Measurements from ENCODE around the gene UTS2R. TPM values are rescaled to one million over a fixed set of nuclear protein-coding genes. Genes with fewer than 3 reads are reported as not detected.

The UTS2R gene
- polyA plus RNA-seq, 3 donors = not detected

DNA sequence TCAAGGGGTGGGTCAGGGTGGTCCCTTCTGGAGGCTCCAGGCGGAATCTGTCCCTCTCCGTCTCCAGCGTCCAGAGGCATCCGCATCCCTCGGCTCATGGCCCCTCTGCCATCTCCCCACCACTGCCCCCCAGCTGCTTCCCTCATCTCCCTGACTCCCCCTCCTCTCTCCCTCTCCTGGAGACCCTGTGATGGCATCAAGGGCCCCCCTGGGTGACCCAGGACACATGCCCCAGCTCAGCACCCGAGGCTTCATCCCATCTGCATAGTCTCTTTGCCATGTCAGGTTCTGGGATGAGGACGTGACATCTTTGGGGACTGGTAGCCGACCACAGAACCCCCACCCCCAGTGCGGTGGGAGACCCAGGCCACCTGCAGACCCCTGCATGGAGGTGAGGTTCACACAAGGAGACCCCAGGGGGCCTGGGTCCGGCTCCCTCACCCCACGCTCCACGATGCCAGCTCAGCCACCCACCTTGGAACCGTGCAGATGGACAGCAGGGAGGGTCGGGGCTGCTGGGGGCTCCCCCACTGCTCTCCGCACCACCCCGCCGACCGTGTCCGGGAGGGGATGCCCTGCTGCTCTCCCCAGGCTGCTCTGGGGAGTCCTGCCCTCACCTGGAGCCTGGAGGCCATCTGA lies 41.8 kb upstream of the UTS2R start:
- Histone ChIP-seq H2AFZ (ENCODE audit: insufficient read depth, low read depth, low read length, poor library complexity, severe bottlenecking) (no peak overlapping the region), H3K36me3 (replicated peaks in 1 of 2; ENCODE audit: control insufficient read depth in 1 of 2, insufficient read depth in 2 of 2, low read length in 2 of 2) (peaks cover 8 to 38% of the 10 kb centered on the region in 2 donors), H4K20me1 (ENCODE audit: insufficient read depth, low read length) (peaks cover 81% of the 10 kb centered on the region), H3K4me2 (replicated peaks; ENCODE audit: extremely low read depth, low read length, poor library complexity, severe bottlenecking) (no peak overlapping the region), H3K79me2 (ENCODE audit: insufficient read depth, low read length) (peaks cover 33% of the 10 kb centered on the region), H3K4me3 (replicated peaks in 1 of 3; ENCODE audit: low read depth in 2 of 3, low read length in 3 of 3) (no peak overlapping the region), H3K4me1 (ENCODE audit: control insufficient read depth in 1 of 2, insufficient read depth in 2 of 2, low read length in 2 of 2) (peaks cover 23 to 47% of the 10 kb centered on the region in 2 donors), H3K9me3 (replicated peaks in 1 of 2; ENCODE audit: control insufficient read depth in 1 of 2, insufficient read depth in 1 of 2, low read length in 2 of 2) (no peaks in the 10 kb centered on the region), H3K27me3 (ENCODE audit: control insufficient read depth in 2 of 2, insufficient read depth in 2 of 2, low read length in 2 of 2) (no peaks in the 10 kb centered on the region), H3K27ac (ENCODE audit: low read depth in 1 of 2, low read length in 2 of 2) (no peak overlapping the region), H3K9ac (ENCODE audit: insufficient read depth, low read length, poor library complexity, severe bottlenecking) (no peak overlapping the region)
- Mint-ChIP-seq H3K27ac (no peak overlapping the region), H3K4me3 (no peak overlapping the region), H3K4me1 (peaks cover 29% of the 10 kb centered on the region), H3K9me3 (peaks cover 0 to 2% (median 0%) of the 10 kb centered on the region in 7 donors), H3K27me3 (ENCODE audit: low read depth in 3 of 3) (peaks cover 16 to 36% (median 19%) of the 10 kb centered on the region in 3 donors), H3K36me3 (peaks cover 26 to 34% of the 10 kb centered on the region in 2 donors)
- DNase-seq = no peak
- intact Hi-C loops (cut with micrococcal nuclease) = loop anchor here (5.0 to 10.0 kb wide), 2 partner anchors 33 to 305 kb away; partner anchors contain the start of genes CENPX (in 1 of the 2) and LRRC45 (in 1 of the 2)
- WGBS (ENCODE audit: insufficient coverage) = 95% methylated on average over 15 of the region's 19 CpGs
- TF ChIP-seq, protein P1, sequence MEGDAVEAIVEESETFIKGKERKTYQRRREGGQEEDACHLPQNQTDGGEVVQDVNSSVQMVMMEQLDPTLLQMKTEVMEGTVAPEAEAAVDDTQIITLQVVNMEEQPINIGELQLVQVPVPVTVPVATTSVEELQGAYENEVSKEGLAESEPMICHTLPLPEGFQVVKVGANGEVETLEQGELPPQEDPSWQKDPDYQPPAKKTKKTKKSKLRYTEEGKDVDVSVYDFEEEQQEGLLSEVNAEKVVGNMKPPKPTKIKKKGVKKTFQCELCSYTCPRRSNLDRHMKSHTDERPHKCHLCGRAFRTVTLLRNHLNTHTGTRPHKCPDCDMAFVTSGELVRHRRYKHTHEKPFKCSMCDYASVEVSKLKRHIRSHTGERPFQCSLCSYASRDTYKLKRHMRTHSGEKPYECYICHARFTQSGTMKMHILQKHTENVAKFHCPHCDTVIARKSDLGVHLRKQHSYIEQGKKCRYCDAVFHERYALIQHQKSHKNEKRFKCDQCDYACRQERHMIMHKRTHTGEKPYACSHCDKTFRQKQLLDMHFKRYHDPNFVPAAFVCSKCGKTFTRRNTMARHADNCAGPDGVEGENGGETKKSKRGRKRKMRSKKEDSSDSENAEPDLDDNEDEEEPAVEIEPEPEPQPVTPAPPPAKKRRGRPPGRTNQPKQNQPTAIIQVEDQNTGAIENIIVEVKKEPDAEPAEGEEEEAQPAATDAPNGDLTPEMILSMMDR (IDR thresholded peaks at IDR 0.05) = no peak

DNA sequence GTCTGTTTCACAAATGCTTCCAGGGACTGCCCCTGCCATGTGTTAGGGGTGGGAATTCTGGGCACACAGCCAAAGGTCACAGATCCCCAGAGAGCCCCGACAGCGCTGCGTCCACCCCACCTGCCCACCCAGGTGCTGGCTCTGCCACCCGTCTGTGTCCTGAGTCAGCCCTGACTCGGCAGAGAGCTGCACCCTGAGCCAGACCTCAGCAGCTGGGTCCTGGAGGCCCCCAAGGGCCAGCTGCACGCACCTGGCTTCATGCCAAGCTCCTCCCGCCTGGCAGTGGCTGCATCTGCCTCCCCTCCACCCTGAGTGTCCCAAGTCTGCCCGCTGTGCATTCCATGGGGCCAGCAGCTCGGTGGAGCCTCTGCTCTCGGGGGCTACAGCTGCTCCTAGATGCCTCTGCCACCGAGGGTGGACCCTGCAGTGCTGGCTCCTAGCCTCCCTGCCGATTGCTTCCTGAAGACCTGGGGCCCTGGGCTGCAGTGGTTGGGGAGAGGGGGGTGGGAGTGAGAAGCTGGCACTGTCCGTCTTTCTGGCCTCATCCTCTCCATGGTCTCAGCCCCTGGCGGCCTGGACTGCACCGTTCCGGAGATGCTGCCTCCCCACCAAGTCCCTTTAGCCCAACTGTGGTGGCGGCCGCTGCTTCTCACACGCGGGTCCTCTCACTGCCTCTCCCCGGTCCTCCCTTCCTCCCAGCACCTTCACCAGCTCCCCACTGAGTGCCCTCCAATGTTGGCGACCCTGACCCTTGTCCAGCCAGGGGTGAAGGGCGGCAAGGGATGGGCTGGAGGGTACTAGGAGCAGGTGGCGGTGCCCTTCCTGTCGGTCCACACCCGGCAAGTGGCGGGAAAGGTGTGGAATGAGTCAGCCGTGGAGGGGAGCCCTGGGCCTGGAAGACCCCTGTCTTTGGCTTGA lies 41.0 kb upstream of the UTS2R start:
- H3K27me3 Mint-ChIP-seq (ENCODE audit: low read depth in 3 of 3) = peaks cover 15 to 36% (median 16%) of the 10 kb centered on the region in 3 donors
- Histone ChIP-seq H3K4me2 (replicated peaks; ENCODE audit: extremely low read depth, low read length, poor library complexity, severe bottlenecking) (peak overlapping the region; percentile 19), H4K20me1 (ENCODE audit: insufficient read depth, low read length) (peaks cover 73% of the 10 kb centered on the region), H3K4me3 (replicated peaks in 1 of 3; ENCODE audit: low read depth in 2 of 3, low read length in 3 of 3) (no peak overlapping the region), H3K4me1 (ENCODE audit: control insufficient read depth in 1 of 2, insufficient read depth in 2 of 2, low read length in 2 of 2) (peaks cover 30 to 55% of the 10 kb centered on the region in 2 donors), H3K9ac (ENCODE audit: insufficient read depth, low read length, poor library complexity, severe bottlenecking) (no peak overlapping the region), H3K27ac (ENCODE audit: low read depth in 1 of 2, low read length in 2 of 2) (no peak overlapping the region), H3K36me3 (replicated peaks in 1 of 2; ENCODE audit: control insufficient read depth in 1 of 2, insufficient read depth in 2 of 2, low read length in 2 of 2) (peaks cover 5 to 30% of the 10 kb centered on the region in 2 donors), H3K27me3 (ENCODE audit: control insufficient read depth in 2 of 2, insufficient read depth in 2 of 2, low read length in 2 of 2) (no peaks in the 10 kb centered on the region), H2AFZ (ENCODE audit: insufficient read depth, low read depth, low read length, poor library complexity, severe bottlenecking) (no peak overlapping the region), H3K9me3 (replicated peaks in 1 of 2; ENCODE audit: control insufficient read depth in 1 of 2, insufficient read depth in 1 of 2, low read length in 2 of 2) (no peaks in the 10 kb centered on the region), H3K79me2 (ENCODE audit: insufficient read depth, low read length) (peaks cover 34% of the 10 kb centered on the region)
- intact Hi-C loops (cut with micrococcal nuclease) = loop anchor here in 1 of 2 donors (5.0 kb wide), 1 partner anchor 33 kb away; no protein-coding TSS in a partner anchor
- TF ChIP-seq, protein P1 (IDR thresholded peaks at IDR 0.05) = no peak
- DNase-seq = no peak
- peaks cover 18 to 26% of the 10 kb centered on the region in 2 donors for H3K36me3 Mint-ChIP-seq
- H3K4me3 Mint-ChIP-seq = peak overlapping the region in 1 of 2 donors; percentile 42
- peaks cover 37% of the 10 kb centered on the region for H3K4me1 Mint-ChIP-seq
- H3K9me3 Mint-ChIP-seq = peaks cover 0 to 3% (median 0%) of the 10 kb centered on the region in 7 donors
- peak overlapping the region in 1 of 7 donors; percentile 3 for H3K27ac Mint-ChIP-seq
- 54% methylated on average over 17 of the region's 28 CpGs for WGBS (ENCODE audit: insufficient coverage)

Data from CD14-positive monocyte (primary cell).